Loucy (cell line): ENCODE data around the gene UGT8.
"Not testable (repeated sequence)": the region's sequence is repeated elsewhere in the genome, so short reads cannot be mapped to it uniquely, and the experiment has no call there.

ENCODE experiments used
- H2AFZ ChIP-seq: fragments of 200-600 bp; sonication (generic); 2 replicates; pipeline ENCODE4 v1.6.0; 2016; ENCODE audit warnings: antibody characterized with exemption, mild to moderate bottlenecking, low read length, moderate library complexity
- H3F3A ChIP-seq: fragments of 200-600 bp; 2 replicates; pipeline ENCODE4 v1.6.0; 2016; ENCODE audit warnings: antibody characterized with exemption, low read depth, mild to moderate bottlenecking
- H3K27me3 ChIP-seq: fragments of 200-600 bp; sonication (generic); 2 replicates; pipeline ENCODE4 v1.6.1; 2014; ENCODE audit warnings: low read length, mild to moderate bottlenecking; ENCODE audit not compliant: insufficient read depth, poor library complexity, severe bottlenecking
- H3K36me3 ChIP-seq: fragments of 200-600 bp; sonication (generic); 2 replicates; pipeline ENCODE4 v1.6.1; 2016; ENCODE audit warnings: low read length; ENCODE audit not compliant: insufficient read depth
- H3K4me1 ChIP-seq: fragments of 200-600 bp; sonication (generic); 2 replicates; pipeline ENCODE4 v1.5.1; 2014; ENCODE audit warnings: low read length, mild to moderate bottlenecking; ENCODE audit not compliant: insufficient read depth, poor library complexity, severe bottlenecking
- H3K4me2 ChIP-seq: fragments of 200-600 bp; sonication (generic); 2 replicates; pipeline ENCODE4 v1.6.0; 2014; ENCODE audit warnings: antibody characterized with exemption, low read length, low read depth, mild to moderate bottlenecking; ENCODE audit not compliant: poor library complexity, severe bottlenecking
- H3K4me3 ChIP-seq: fragments of 200-600 bp; sonication (generic); 2 replicates; pipeline ENCODE4 v1.5.1; 2014; ENCODE audit warnings: low read length, mild to moderate bottlenecking, mixed read lengths; ENCODE audit not compliant: poor library complexity, severe bottlenecking
- H3K79me2 ChIP-seq: fragments of 200-600 bp; sonication (generic); 2 replicates; pipeline ENCODE4 v1.6.1; 2014; ENCODE audit warnings: low read length; ENCODE audit not compliant: insufficient read depth
- H3K9ac ChIP-seq: fragments of 200-600 bp; sonication (generic); 2 replicates; pipeline ENCODE4 v1.6.0; 2014; ENCODE audit warnings: mild to moderate bottlenecking, low read depth, low read length, moderate library complexity; ENCODE audit not compliant: poor library complexity, severe bottlenecking
- H3K9me2 ChIP-seq: fragments of 200-600 bp; sonication (generic); replicated peaks from 2 replicates; pipeline ENCODE4 v1.6.1; 2016; ENCODE audit warnings: low read depth, low read length, mixed read lengths
- H3K9me3 ChIP-seq: fragments of 200-600 bp; sonication (generic); 2 replicates; pipeline ENCODE4 v1.6.1; 2014; ENCODE audit warnings: mild to moderate bottlenecking, antibody characterized with exemption, low read length, low read depth; ENCODE audit not compliant: insufficient read depth
- H4K20me1 ChIP-seq: fragments of 200-600 bp; sonication (generic); 2 replicates; pipeline ENCODE4 v1.6.0; 2014; ENCODE audit warnings: antibody characterized with exemption, low read length, mild to moderate bottlenecking; ENCODE audit not compliant: insufficient read depth, poor library complexity, severe bottlenecking
- EZH2phosphoT487 ChIP-seq: fragments of 200-600 bp; IDR thresholded peaks from 2 replicates; pipeline ENCODE4 v1.6.1; 2018; ENCODE audit warnings: antibody characterized with exemption, mild to moderate bottlenecking, moderate library complexity, borderline replicate concordance
- TF ChIP-seq, protein P1 (sequence below): fragments of 200-600 bp; sonication (generic); conservative IDR thresholded peaks from 2 replicates; pipeline ENCODE4 v1.5.1; 2014; ENCODE audit warnings: mild to moderate bottlenecking, antibody characterized with exemption, low read length

Gene UGT8

DNA sequence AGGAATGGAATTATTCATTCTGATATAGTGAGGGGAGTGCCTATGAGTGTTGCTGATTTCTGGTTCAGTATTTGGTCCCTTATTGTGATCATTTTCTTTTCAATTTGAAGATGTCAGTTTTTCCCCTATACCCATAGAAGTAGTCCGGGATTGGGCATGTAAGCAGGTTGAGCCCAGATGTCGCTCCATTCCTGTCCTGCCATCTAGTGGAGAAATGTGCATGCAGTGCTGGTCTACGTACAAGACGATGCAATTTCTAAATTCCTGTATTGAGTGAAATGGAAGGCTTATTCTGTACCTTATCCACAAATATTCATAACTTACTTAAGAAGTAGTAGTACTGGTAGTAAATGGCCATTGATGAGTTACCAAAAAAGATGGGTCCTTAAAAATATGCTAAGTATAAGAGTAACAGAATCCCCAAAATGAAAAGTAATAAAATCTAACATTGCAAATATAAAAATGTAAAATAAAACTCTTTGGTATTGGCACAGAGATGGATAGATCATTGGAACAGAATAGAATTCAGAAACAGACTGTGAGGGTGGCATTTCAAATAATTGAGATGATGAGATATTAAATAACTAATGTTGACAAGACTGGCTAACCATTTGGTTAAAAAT is 60.9 kb downstream of the UGT8 start:
- TF ChIP-seq EZH2phosphoT487: no peak
- TF ChIP-seq, protein P1, sequence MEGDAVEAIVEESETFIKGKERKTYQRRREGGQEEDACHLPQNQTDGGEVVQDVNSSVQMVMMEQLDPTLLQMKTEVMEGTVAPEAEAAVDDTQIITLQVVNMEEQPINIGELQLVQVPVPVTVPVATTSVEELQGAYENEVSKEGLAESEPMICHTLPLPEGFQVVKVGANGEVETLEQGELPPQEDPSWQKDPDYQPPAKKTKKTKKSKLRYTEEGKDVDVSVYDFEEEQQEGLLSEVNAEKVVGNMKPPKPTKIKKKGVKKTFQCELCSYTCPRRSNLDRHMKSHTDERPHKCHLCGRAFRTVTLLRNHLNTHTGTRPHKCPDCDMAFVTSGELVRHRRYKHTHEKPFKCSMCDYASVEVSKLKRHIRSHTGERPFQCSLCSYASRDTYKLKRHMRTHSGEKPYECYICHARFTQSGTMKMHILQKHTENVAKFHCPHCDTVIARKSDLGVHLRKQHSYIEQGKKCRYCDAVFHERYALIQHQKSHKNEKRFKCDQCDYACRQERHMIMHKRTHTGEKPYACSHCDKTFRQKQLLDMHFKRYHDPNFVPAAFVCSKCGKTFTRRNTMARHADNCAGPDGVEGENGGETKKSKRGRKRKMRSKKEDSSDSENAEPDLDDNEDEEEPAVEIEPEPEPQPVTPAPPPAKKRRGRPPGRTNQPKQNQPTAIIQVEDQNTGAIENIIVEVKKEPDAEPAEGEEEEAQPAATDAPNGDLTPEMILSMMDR: peak; percentile 96
- Histone ChIP-seq H3F3A (no peaks in the 10 kb centered on the region), H3K79me2 (no peaks in the 10 kb centered on the region), H3K9me2 (no peaks in the 10 kb centered on the region), H3K27me3 (no peaks in the 10 kb centered on the region), H3K4me3 (no peak overlapping the region), H4K20me1 (no peaks in the 10 kb centered on the region), H3K9me3 (no peaks in the 10 kb centered on the region), H2AFZ (no peak overlapping the region), H3K9ac (no peak overlapping the region), H3K36me3 (no peaks in the 10 kb centered on the region), H3K4me2 (no peak overlapping the region), H3K4me1 (no peaks in the 10 kb centered on the region)

DNA sequence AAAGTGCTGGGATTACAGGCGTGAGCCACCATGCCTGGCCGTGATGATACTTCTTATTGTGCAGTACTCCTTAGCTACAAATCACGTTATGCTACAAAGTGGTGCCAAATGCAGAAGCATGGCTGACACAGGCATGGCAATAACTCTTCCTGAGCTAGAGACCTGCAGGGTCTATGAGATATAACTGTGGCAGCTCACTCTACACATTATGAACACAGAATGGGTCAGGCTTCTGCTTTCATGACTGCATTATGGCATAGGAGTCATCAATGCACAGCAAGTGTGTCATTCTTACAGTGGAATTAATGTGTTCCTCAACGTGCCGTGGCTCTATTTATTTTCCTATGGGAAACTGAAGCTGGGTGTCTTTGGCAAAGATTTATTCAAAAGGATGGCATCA is 64.5 kb downstream of the UGT8 start:
- H3K79me2 ChIP-seq: no peaks in the 10 kb centered on the region
- H3F3A ChIP-seq: no peaks in the 10 kb centered on the region
- H3K36me3 ChIP-seq: no peaks in the 10 kb centered on the region
- no peak overlapping the region for H3K4me2 ChIP-seq
- H3K9ac ChIP-seq: no peak overlapping the region
- H4K20me1 ChIP-seq: no peaks in the 10 kb centered on the region
- H3K4me1 ChIP-seq: peaks cover 8% of the 10 kb centered on the region
- H3K9me3 ChIP-seq: no peaks in the 10 kb centered on the region
- H3K27me3 ChIP-seq: no peaks in the 10 kb centered on the region
- no peaks in the 10 kb centered on the region for H3K9me2 ChIP-seq
- TF ChIP-seq, protein P1: no peak
- no peak for TF ChIP-seq EZH2phosphoT487
- no peak overlapping the region for H2AFZ ChIP-seq
- H3K4me3 ChIP-seq: no peak overlapping the region

DNA sequence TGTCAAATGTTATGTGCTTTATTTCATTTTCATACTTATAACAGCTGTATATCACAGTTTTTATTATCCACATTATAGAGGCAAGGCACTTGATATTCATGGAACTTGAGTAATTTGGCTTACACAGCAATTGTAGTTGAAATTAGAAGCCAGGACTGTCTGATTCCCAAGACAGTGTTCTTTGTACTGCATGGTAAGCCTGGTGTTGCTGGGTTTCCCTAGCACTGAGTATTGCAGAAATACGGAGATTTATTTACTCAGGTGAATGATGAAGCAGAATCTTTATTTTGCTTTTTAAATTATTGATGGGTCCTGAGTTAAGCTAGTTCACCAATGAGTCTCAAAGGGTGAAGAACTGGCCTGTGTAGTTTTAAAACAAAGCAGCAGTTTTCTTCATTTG is 70.0 kb downstream of the UGT8 start:
- no peak overlapping the region for H2AFZ ChIP-seq
- H3K9me2 ChIP-seq: no peaks in the 10 kb centered on the region
- no peaks in the 10 kb centered on the region for H3F3A ChIP-seq
- H3K9me3 ChIP-seq: no peaks in the 10 kb centered on the region
- H3K9ac ChIP-seq: no peak overlapping the region
- peaks cover 8% of the 10 kb centered on the region for H3K4me1 ChIP-seq
- no peak overlapping the region for H3K4me3 ChIP-seq
- H4K20me1 ChIP-seq: no peaks in the 10 kb centered on the region
- H3K4me2 ChIP-seq: no peak overlapping the region
- no peaks in the 10 kb centered on the region for H3K36me3 ChIP-seq
- TF ChIP-seq, protein P1: no peak
- TF ChIP-seq EZH2phosphoT487: no peak
- H3K27me3 ChIP-seq: no peaks in the 10 kb centered on the region
- H3K79me2 ChIP-seq: no peaks in the 10 kb centered on the region

DNA sequence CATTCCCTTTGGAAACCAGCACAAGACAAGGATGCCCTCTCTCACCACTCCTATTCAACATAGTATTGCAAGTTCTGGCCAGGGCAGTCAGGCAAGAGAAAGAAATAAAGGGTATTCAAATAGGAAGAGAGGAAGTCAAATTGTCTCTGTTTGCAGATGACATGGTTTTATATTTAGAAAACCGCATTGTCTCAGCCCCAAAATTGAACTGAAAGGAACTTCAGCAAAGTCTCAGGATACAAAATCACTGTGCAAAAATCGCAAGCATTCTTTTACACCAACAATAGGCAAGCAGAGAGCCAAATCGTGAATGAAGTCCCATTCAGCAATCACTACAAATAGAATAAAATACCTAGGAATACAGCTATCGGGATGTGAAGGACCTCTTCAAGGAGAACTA is 72.1 kb downstream of the UGT8 start:
- not testable (repeated sequence) for H2AFZ ChIP-seq, H4K20me1 ChIP-seq, H3K36me3 ChIP-seq, H3K4me2 ChIP-seq, H3K4me1 ChIP-seq, H3K9ac ChIP-seq, H3F3A ChIP-seq, H3K9me3 ChIP-seq, H3K9me2 ChIP-seq, H3K79me2 ChIP-seq, H3K4me3 ChIP-seq, H3K27me3 ChIP-seq
